Common myeloid progenitor, CD34-positive (primary cell): ENCODE data around the gene TSC22D2.
A peak's percentile ranks its signal among the peaks of the same experiment; 100 is the strongest.

ENCODE experiments used
- CTCF ChIA-PET: fragments of 350-600 bp; sonication (Branson Sonifier 250); formaldehyde crosslinking; loops from one replicate; lab custom pipeline; 2021; ENCODE audit warnings: antibody characterized with exemption; lab: Charles Lee
- POLR2A ChIA-PET: fragments of 350-600 bp; sonication (Branson Sonifier 250); formaldehyde crosslinking; loops from one replicate; lab custom pipeline; 2021; ENCODE audit warnings: antibody characterized with exemption; lab: Charles Lee
- DNase-seq, 3 donors: peaks; one replicate each; pipeline versions ENCODE4 v3.0.0 to v3.0.0-alpha.2; 2013
- H3K27ac ChIP-seq, 2 experiments: 1 replicate in 1 of 2; 2 replicates in 1 of 2; pipeline ENCODE4 v1.7.0; 2013; ENCODE audit warnings: inconsistent platforms in 2 of 2, low read length in 2 of 2, mild to moderate bottlenecking in 2 of 2, low read depth in 1 of 2, moderate library complexity in 1 of 2; ENCODE audit not compliant: severe bottlenecking in 2 of 2, insufficient read depth in 1 of 2, poor library complexity in 1 of 2
- H3K27me3 ChIP-seq, 5 experiments: replicated peaks in 2 of 5; 1 replicate in 3 of 5; 2 replicates in 2 of 5; pipeline versions ENCODE4 v1.6.1 to v1.7.0; 2013; ENCODE audit warnings: low read length in 4 of 5, mild to moderate bottlenecking in 2 of 5, moderate library complexity in 2 of 5, inconsistent platforms in 1 of 5; ENCODE audit not compliant: insufficient read depth in 5 of 5, control insufficient read depth in 4 of 5
- H3K36me3 ChIP-seq, 4 experiments: 1 replicate in 2 of 4; 2 replicates in 2 of 4; pipeline versions ENCODE4 v1.6.1 to v1.7.0; 2013; ENCODE audit warnings: low read length in 3 of 4, control low read depth in 1 of 4, mild to moderate bottlenecking in 1 of 4; ENCODE audit not compliant: control insufficient read depth in 4 of 4, insufficient read depth in 4 of 4
- H3K4me1 ChIP-seq, 4 experiments: 1 replicate in 3 of 4; 2 replicates in 1 of 4; pipeline versions ENCODE4 v1.6.1 to v1.7.1; 2013; ENCODE audit warnings: low read length in 3 of 4, mild to moderate bottlenecking in 3 of 4, control low read depth in 1 of 4, inconsistent platforms in 1 of 4, moderate library complexity in 1 of 4; ENCODE audit not compliant: control insufficient read depth in 4 of 4, insufficient read depth in 4 of 4; ENCODE audit errors: control extremely low read depth in 1 of 4
- H3K4me3 ChIP-seq, 7 experiments: 1 replicate in 4 of 7; 2 replicates in 3 of 7; pipeline versions ENCODE4 v1.5.1 to v1.7.0; 2013; ENCODE audit warnings: mild to moderate bottlenecking in 7 of 7, low read length in 6 of 7, moderate library complexity in 6 of 7, inconsistent platforms in 2 of 7, low read depth in 2 of 7, control low read depth in 1 of 7; ENCODE audit not compliant: insufficient read depth in 4 of 7, control insufficient read depth in 1 of 7; ENCODE audit errors: extremely low read depth in 1 of 7
- H3K9me3 ChIP-seq, 5 experiments: 1 replicate in 4 of 5; 2 replicates in 1 of 5; pipeline versions ENCODE4 v1.6.1 to v1.7.1; 2013; ENCODE audit warnings: low read length in 4 of 5, mild to moderate bottlenecking in 2 of 5, inconsistent platforms in 1 of 5, low read depth in 1 of 5, moderate library complexity in 1 of 5; ENCODE audit not compliant: control insufficient read depth in 4 of 5, insufficient read depth in 2 of 5; ENCODE audit errors: control extremely low read depth in 1 of 5
- WGBS: methylation state at CpG from one replicate; pipeline ENCODE4 v1.1.5; 2013; ENCODE audit not compliant: insufficient coverage; 5-methylcytosine and 5-hydroxymethylcytosine counted together

The TSC22D2 gene

DNA sequence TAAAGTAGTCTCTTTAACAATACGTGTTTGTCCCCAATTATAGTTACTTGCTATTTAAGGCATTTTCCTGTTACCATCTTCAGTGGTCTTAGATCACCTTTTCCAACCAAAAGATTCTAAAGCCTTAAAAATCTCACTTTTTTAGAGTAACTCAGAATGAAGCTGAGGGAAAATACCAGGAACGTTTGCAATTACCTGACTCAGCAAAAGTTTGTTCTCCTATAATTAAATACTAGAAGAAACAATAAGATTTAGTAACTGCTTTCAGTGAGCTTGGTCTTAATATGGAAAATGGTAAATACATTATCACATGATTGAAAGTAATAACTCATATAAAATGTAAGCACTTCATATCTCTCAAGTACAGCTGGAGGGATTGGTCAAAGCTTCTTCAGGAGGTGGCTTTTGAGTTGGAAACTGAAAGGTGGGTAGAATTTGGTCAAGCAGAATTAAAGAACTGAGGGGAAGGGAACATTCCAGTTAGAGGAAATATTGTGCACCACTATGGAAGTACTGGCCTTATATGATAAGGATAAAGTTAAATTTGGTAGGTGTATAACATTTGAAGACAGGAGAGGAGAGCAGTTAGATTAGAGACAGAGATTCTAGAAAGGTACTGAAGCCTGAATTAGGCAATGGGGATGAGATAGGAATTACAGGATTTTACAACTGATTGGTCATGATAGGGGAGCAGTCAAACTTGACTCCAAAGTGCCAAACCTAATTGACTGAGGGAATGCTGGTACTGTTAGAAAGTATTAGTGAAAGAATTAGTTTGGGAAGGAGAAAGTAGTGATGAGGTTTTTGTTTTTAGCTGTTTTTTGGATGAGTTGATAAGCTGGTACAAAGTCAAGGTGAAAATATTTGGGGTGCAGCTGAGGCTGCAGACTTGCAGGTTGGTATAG lies 21.9 kb downstream of the TSC22D2 start:
- POLR2A ChIA-PET = interaction anchor here (0.9 to 1.2 kb wide), 4 partner anchors 11 to 21 kb away, joined by 3 to 5 read pairs (median 4); no protein-coding TSS in a partner anchor
- Histone ChIP-seq H3K36me3 (peaks cover 0 to 8% (median 3%) of the 10 kb centered on the region in 4 experiments), H3K27me3 (no peaks in the 10 kb centered on the region), H3K4me1 (peaks cover 3 to 25% (median 8%) of the 10 kb centered on the region in 4 experiments), H3K27ac (no peak overlapping the region), H3K4me3 (no peak overlapping the region), H3K9me3 (no peaks in the 10 kb centered on the region)
- CTCF ChIA-PET = interaction anchor here (0.6 to 2.0 kb wide), 2 partner anchors 10 to 20 kb away, joined by 3 to 6 read pairs; no protein-coding TSS in a partner anchor
- DNase-seq = peak in 2 of 3 donors; percentile 34 to 52
- WGBS = no CpG with 5 or more reads among the region's 2 CpGs

DNA sequence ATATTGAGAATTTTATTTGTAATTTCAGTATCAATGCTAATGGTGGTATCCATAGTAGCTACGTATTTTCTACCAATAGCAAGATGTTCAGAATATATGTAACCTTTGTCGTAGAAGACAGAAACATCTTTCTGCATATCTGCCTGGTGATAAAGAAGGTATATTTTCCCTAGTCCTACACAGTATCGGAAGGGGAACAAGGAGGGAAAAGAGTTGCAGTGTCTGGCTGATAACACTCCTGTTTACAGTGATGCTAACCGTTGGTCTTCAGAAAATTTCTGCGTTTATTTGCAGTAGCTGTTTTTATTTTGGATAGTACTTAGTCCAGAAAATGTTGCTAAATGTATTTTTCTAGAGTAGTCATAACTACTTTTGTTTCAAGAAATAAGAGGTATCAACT lies 25.2 kb downstream of the TSC22D2 start:
- Histone ChIP-seq H3K4me1 (peaks cover 3 to 27% (median 8%) of the 10 kb centered on the region in 4 experiments), H3K27ac (no peak overlapping the region), H3K36me3 (peaks cover 0 to 5% (median 1%) of the 10 kb centered on the region in 4 experiments), H3K4me3 (no peak overlapping the region), H3K9me3 (no peaks in the 10 kb centered on the region), H3K27me3 (no peaks in the 10 kb centered on the region)
- DNase-seq = no peak
- WGBS = 100% methylated on average over 3 of the region's 5 CpGs
- ChIA-PET POLR2A (interaction anchor here (2.0 kb wide), 1 partner anchor 18 kb away, joined by 6 read pairs; no protein-coding TSS in a partner anchor), CTCF (interaction anchor here (0.7 to 1.9 kb wide), 6 partner anchors 8 to 24 kb away, joined by 3 to 4 read pairs (median 4); no protein-coding TSS in a partner anchor)

DNA sequence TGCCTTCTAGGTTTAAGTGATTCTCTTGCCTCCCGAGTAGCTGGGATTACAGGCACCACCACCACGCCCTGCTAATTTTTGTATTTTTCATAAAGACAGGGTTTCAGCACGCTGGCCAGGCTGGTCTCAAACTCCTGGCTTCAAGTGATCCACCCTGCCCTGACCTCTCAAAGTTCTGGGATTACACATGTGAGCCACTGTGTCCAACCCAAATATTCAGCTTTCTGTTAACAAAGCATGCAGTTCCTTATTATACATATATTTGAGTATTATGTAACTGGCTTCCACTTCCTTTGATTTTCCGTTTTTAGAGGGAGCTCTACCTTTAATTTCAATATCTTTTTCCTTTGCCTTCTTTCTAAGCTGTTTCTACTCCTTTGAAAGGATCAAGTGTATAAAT lies 26.1 kb downstream of the TSC22D2 start:
- ChIA-PET CTCF (interaction anchor here (1.0 to 1.9 kb wide), 4 partner anchors 8 to 16 kb away, joined by 3 to 4 read pairs (median 4); no protein-coding TSS in a partner anchor), POLR2A (interaction anchor here (1.2 to 2.0 kb wide), 2 partner anchors 19 to 49 kb away, joined by 3 to 6 read pairs; no protein-coding TSS in a partner anchor)
- H3K9me3 ChIP-seq = no peaks in the 10 kb centered on the region
- DNase-seq = no peak
- peaks cover 0 to 5% (median 1%) of the 10 kb centered on the region in 4 experiments for H3K36me3 ChIP-seq
- H3K4me3 ChIP-seq = no peak overlapping the region
- H3K27me3 ChIP-seq = no peaks in the 10 kb centered on the region
- H3K4me1 ChIP-seq = peaks cover 3 to 24% (median 8%) of the 10 kb centered on the region in 4 experiments
- H3K27ac ChIP-seq = no peak overlapping the region
- WGBS = 80% methylated on average over 1 of the region's 4 CpGs

DNA sequence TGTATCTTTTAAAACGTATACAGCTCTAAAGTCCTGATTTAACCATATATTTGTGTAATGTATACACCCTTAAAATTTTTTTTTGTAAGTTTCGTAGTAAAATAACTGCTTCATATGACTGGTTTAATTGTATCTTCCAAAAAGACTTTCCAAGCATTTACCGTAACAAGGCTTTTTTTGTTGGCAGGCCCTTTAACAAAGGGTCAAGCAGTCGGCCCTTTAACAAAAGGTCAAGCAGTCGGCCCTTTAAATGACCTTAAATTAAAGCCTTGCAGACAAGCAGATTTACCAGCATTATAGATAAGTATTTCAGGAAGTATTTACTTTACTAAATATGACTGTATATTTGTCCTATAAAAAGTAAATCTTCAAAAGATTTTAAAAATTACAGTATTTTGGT lies 28.1 kb downstream of the TSC22D2 start:
- DNase-seq = no peak

DNA sequence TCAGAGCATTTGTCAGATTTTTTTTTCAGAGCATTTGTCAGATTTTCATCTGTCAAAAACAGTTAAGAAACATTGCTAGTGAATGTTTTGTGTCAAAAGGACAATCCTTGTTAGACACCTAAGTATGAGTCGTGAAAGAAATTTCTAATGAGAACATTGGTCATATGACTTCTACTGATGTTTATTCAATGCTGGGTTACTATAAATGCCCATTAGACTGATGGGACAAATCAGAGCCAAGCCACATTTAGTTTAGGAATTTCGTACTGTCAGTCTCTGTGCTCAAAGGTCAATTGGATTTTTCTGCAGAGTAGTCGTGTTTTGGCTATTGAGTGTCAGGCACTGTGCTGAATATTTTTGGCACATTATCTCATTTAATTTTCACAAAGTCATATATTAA lies 31.6 kb downstream of the TSC22D2 start:
- H3K9me3 ChIP-seq = no peaks in the 10 kb centered on the region
- H3K36me3 ChIP-seq = peaks cover 0 to 17% (median 13%) of the 10 kb centered on the region in 4 experiments
- ChIA-PET POLR2A (no interaction called here), CTCF (interaction anchor here (1.3 to 1.4 kb wide), 2 partner anchors 30 to 54 kb away, joined by 3 read pairs; no protein-coding TSS in a partner anchor)
- H3K4me3 ChIP-seq = no peak overlapping the region
- peaks cover 0 to 2% (median 0%) of the 10 kb centered on the region in 4 experiments for H3K4me1 ChIP-seq
- 100% methylated on average over 2 of the region's 3 CpGs for WGBS
- no peak overlapping the region for H3K27ac ChIP-seq
- DNase-seq = no peak
- H3K27me3 ChIP-seq = no peaks in the 10 kb centered on the region

More for the DNA sequence above, 28.1 kb downstream of the TSC22D2 start:
- ChIA-PET CTCF (interaction anchor here (0.7 kb wide), 1 partner anchor 12 kb away, joined by 3 read pairs; no protein-coding TSS in a partner anchor), POLR2A (no interaction called here)
- peaks cover 0 to 9% (median 3%) of the 10 kb centered on the region in 4 experiments for H3K4me1 ChIP-seq
- H3K27me3 ChIP-seq = no peaks in the 10 kb centered on the region
- H3K27ac ChIP-seq = no peak overlapping the region
- H3K4me3 ChIP-seq = no peak overlapping the region
- H3K36me3 ChIP-seq = peaks cover 2 to 5% (median 3%) of the 10 kb centered on the region in 4 experiments
- H3K9me3 ChIP-seq = no peaks in the 10 kb centered on the region
- WGBS = 100% methylated on average over 2 of the region's 5 CpGs

DNA sequence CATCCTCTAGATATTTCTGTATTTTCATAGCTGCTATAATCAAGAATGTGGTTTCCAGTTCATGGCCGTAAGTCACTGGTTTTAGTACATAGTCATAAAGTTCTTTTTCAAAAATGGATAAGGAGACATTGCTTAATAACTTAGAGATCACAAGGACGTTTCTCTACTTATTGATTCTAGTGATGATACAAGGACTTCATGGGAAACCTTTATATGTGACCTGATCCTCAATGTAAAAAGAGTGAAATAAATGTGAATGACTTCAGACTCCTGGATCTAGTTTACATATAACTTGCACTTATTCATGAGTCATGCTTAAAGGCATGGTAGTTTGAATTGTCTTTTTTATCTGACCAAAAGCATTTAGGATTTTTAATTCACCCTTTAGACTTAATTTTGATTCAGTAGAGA lies 35.2 kb downstream of the TSC22D2 start:
- H3K27me3 ChIP-seq = no peaks in the 10 kb centered on the region
- ChIA-PET CTCF (no interaction called here), POLR2A (no interaction called here)
- 100% methylated on average over 1 of the region's 2 CpGs for WGBS
- no peak overlapping the region for H3K27ac ChIP-seq
- DNase-seq = no peak
- no peaks in the 10 kb centered on the region for H3K9me3 ChIP-seq
- H3K4me1 ChIP-seq = no peaks in the 10 kb centered on the region
- H3K36me3 ChIP-seq = peaks cover 2 to 17% (median 13%) of the 10 kb centered on the region in 4 experiments
- H3K4me3 ChIP-seq = no peak overlapping the region
